Measurements from ENCODE around the gene COX4I1. TPM values are rescaled to one million over a fixed set of nuclear protein-coding genes. Genes with fewer than 3 reads are reported as not detected.

Gene COX4I1
- total RNA-seq, 1 experiment from 2014 or later: 429 TPM

- ATAC-seq (no peak), DNase-seq (ENCODE audit: low read depth, low spot score) (no peak)
- Histone ChIP-seq H3K9me3 (ENCODE audit: control insufficient read depth, insufficient read depth, low read depth, low read length) (no peaks in the 10 kb centered on the region), H3K27me3 (ENCODE audit: control insufficient read depth, insufficient read depth, low read length) (peaks cover 5% of the 10 kb centered on the region; the same call in 1 of the 2 replicates), H3K4me1 (ENCODE audit: control insufficient read depth, insufficient read depth, low read length) (no peaks in the 10 kb centered on the region), H3K36me3 (ENCODE audit: control insufficient read depth, insufficient read depth, low read length) (no peaks in the 10 kb centered on the region), H3K4me3 (ENCODE audit: low read depth in 2 of 2, low read length in 2 of 2) (no peak overlapping the region), H3K27ac (ENCODE audit: low read length) (no peak overlapping the region)
- ChIA-PET POLR2A (interaction anchor here (0.7 kb wide), 1 partner anchor 169 kb away, joined by 4 read pairs; no protein-coding TSS in a partner anchor), CTCF (interaction anchor here (0.8 kb wide), 1 partner anchor 14 kb away, joined by 3 read pairs; no protein-coding TSS in a partner anchor)
- BruUV-seq (replicated peaks): no TSS peak
- TF ChIP-seq TCF7L2 (IDR thresholded peaks at IDR 0.05; ENCODE audit: low read depth, low read length) (no peak), REST (IDR thresholded peaks at IDR 0.05; ENCODE audit: insufficient read depth in 1 of 2, low read depth in 2 of 2, low read length in 1 of 2) (no peak), SIN3A (IDR thresholded peaks at IDR 0.05; ENCODE audit: borderline replicate concordance, insufficient read depth, low read depth, low read length) (no peak), CTCF (IDR thresholded peaks at IDR 0.05) (no peak), POLR2AphosphoS5 (IDR thresholded peaks at IDR 0.05; ENCODE audit: low read depth, low read length) (no peak)
- intact Hi-C loops (cut with micrococcal nuclease; ENCODE audit: unreplicated experiment): no loop called here
- in situ Hi-C loops (cut with HindIII; ENCODE audit: low pct_unique_long_range_greater_than_20kb, low sequenced_read_pairs): no loop called here
These were observed 35.8 kb downstream of the COX4I1 start for GRCh38 chr16:85835227-85835751.

DNA sequence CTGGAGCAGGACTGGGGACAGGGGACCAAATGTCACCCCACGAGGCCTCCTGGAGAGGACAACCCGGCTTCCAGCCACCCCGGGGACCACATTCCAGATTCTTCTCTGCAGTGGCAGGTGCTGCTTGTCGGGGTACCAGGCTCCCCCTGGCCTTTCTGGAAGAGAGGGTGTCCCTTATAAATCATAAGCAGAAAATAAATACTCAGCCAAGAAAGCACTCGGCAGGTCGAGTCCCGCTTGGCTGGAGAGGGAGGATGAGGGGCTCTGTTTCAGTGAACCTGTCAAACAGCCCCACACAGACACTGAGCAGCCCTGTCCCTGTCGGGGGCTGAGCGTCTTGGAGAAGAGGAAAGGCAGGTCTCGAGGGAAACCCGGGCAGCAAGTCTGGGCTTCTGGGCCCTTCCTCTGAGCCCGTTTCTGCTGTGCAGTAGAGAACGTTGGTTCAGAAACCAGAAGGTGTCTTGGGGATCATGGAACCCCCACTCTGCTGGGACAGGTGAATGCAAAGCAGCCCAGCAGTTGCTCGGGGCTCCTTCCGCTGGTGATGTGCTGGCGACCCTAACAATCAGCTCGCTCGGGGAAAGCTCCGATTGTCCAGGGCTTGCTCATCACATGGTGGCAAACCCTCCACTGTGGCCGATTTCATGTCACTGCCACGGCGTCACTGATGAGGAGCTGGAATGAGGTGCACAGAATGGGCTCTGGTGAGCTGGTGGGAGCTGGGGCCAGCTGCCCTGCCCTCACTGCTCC, 36.6 kb downstream of the COX4I1 start:
- DNase-seq (ENCODE audit: low read depth, low spot score): no peak
- CTCF ChIA-PET: no interaction called here
- no peak for TF ChIP-seq SIN3A (IDR thresholded peaks at IDR 0.05; ENCODE audit: borderline replicate concordance, insufficient read depth, low read depth, low read length)
- no peak for TF ChIP-seq REST (IDR thresholded peaks at IDR 0.05; ENCODE audit: insufficient read depth in 1 of 2, low read depth in 2 of 2, low read length in 1 of 2)
- no peak for TF ChIP-seq CTCF (IDR thresholded peaks at IDR 0.05)
- no peak for TF ChIP-seq POLR2AphosphoS5 (IDR thresholded peaks at IDR 0.05; ENCODE audit: low read depth, low read length)
- TF ChIP-seq TCF7L2 (IDR thresholded peaks at IDR 0.05; ENCODE audit: low read depth, low read length): no peak
- H3K27ac ChIP-seq (ENCODE audit: low read length): no peak overlapping the region
- ATAC-seq: no peak
- in situ Hi-C loops (cut with HindIII; ENCODE audit: low pct_unique_long_range_greater_than_20kb, low sequenced_read_pairs): no loop called here
- no peak overlapping the region for H3K4me3 ChIP-seq (ENCODE audit: low read depth in 2 of 2, low read length in 2 of 2)
- BruUV-seq (replicated peaks): no TSS peak
- POLR2A ChIA-PET: interaction anchor here (0.7 kb wide), 1 partner anchor 169 kb away, joined by 4 read pairs; no protein-coding TSS in a partner anchor
- peaks cover 5% of the 10 kb centered on the region; the same call in 1 of the 2 replicates for H3K27me3 ChIP-seq (ENCODE audit: control insufficient read depth, insufficient read depth, low read length)
- H3K4me1 ChIP-seq (ENCODE audit: control insufficient read depth, insufficient read depth, low read length): no peaks in the 10 kb centered on the region
- no peaks in the 10 kb centered on the region for H3K9me3 ChIP-seq (ENCODE audit: control insufficient read depth, insufficient read depth, low read depth, low read length)
- intact Hi-C loops (cut with micrococcal nuclease; ENCODE audit: unreplicated experiment): no loop called here
- no peaks in the 10 kb centered on the region for H3K36me3 ChIP-seq (ENCODE audit: control insufficient read depth, insufficient read depth, low read length)
